ENCODE measurements around the gene DEFB131B.

DEFB131B gene

DNA sequence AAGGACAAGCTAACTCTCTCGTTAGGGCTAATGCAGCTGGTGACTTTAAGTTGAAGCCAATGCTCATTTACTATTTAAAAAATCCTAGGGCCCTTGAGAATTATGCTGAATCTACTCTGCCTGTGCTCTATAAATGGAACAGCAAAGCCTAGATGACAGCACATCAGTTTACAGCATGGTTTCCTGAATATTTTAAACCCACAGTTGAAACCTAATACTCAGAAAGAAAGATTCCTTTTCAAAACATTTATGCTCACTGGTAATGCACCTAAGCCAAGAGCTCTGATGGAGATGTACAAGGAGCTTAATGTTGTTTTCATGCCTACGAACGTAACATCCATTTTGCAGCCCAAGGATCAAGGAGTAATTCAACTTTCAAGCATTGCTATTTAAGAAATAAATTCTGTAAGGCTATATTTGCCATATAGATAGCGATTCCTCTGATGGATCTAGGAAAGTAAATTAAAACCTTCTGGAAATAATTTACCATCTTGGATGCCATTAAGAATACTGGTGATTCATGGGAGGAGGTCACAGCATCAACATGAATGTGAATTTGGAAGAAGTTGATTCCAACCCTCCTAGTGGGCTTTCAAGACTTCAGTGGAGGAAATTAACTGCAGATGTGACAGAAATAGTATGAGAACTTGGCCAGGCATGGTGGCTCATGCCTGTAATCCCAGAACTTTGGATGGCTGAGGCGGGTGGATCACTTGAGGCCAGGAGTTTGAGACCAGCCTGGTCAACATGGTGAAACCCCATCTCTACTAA is 35.7 kb downstream of the DEFB131B start:
- Histone ChIP-seq H3K9me3 (ENCODE audit: control insufficient read depth in 1 of 2, low read length in 2 of 2) (no peaks in the 10 kb centered on the region), H3K27me3 (ENCODE audit: low read depth, low read length) (no peaks in the 10 kb centered on the region), H3K4me3 (ENCODE audit: low read depth in 1 of 2, low read length in 2 of 2) (no peak overlapping the region), H3K27ac (ENCODE audit: low read length) (no peak overlapping the region), H3K36me3 (ENCODE audit: control insufficient read depth in 1 of 2, insufficient read depth in 2 of 2, low read length in 2 of 2) (peaks cover 27 to 55% of the 10 kb centered on the region in 2 donors), H3K4me1 (ENCODE audit: control insufficient read depth in 1 of 2, insufficient read depth in 2 of 2, low read length in 2 of 2) (no peaks in the 10 kb centered on the region)

DNA sequence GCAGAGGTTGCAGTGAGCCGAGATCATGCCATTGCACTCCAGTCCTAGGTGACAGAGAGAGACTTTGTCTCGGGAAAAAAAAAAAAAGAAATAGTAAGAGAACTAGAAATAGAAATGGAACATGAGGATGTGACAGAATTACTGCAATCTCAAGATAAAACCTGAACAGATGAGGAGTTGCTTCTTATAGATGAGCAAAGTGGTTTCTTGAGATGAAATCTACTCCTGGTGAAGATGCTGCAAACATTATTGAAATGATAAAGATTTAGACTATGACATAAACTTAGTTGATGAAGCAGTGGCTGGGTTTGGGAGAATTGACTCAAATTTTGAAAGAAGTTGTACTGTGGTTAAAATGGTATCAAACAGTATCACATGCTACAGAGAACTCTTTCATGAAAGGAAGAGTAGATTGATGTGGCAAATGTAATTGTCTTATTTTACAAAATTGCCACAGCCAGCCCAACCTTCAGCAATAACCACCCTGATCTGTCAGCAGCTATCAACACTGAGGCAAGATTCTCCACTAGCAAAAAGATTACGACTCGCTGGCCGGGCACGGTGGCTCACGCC is 36.5 kb downstream of the DEFB131B start:
- H3K4me3 ChIP-seq (ENCODE audit: low read depth in 1 of 2, low read length in 2 of 2), result no peak overlapping the region

GRCh38 chr11:71917646-71918140 is 39.4 kb downstream of the DEFB131B start:
- H3K27me3 ChIP-seq (ENCODE audit: low read depth, low read length), result no peaks in the 10 kb centered on the region
- no peak overlapping the region for H3K27ac ChIP-seq (ENCODE audit: low read length)
- no peaks in the 10 kb centered on the region for H3K9me3 ChIP-seq (ENCODE audit: control insufficient read depth in 1 of 2, low read length in 2 of 2)
- H3K36me3 ChIP-seq (ENCODE audit: control insufficient read depth in 1 of 2, insufficient read depth in 2 of 2, low read length in 2 of 2), result peaks cover 27 to 55% of the 10 kb centered on the region in 2 donors
- no peak overlapping the region for H3K4me3 ChIP-seq (ENCODE audit: low read depth in 1 of 2, low read length in 2 of 2)
- H3K4me1 ChIP-seq (ENCODE audit: control insufficient read depth in 1 of 2, insufficient read depth in 2 of 2, low read length in 2 of 2), result no peaks in the 10 kb centered on the region

More for the DNA sequence above, 36.5 kb downstream of the DEFB131B start:
- no peaks in the 10 kb centered on the region for H3K4me1 ChIP-seq (ENCODE audit: control insufficient read depth in 1 of 2, insufficient read depth in 2 of 2, low read length in 2 of 2)
- H3K27me3 ChIP-seq (ENCODE audit: low read depth, low read length), result no peaks in the 10 kb centered on the region
- no peaks in the 10 kb centered on the region for H3K9me3 ChIP-seq (ENCODE audit: control insufficient read depth in 1 of 2, low read length in 2 of 2)
- H3K27ac ChIP-seq (ENCODE audit: low read length), result no peak overlapping the region
- peaks cover 27 to 55% of the 10 kb centered on the region in 2 donors for H3K36me3 ChIP-seq (ENCODE audit: control insufficient read depth in 1 of 2, insufficient read depth in 2 of 2, low read length in 2 of 2)

- Histone ChIP-seq H3K36me3 (ENCODE audit: control insufficient read depth in 1 of 2, insufficient read depth in 2 of 2, low read length in 2 of 2) (peaks cover 5 to 6% of the 10 kb centered on the region in 2 donors), H3K27ac (ENCODE audit: low read length) (peak within 1 kb of the TSS; percentile 99), H3K4me3 (ENCODE audit: low read depth in 1 of 2, low read length in 2 of 2) (peak within 1 kb of the TSS; percentile 99), H3K9me3 (ENCODE audit: control insufficient read depth in 1 of 2, low read length in 2 of 2) (no peaks in the 10 kb centered on the region), H3K27me3 (ENCODE audit: low read depth, low read length) (no peaks in the 10 kb centered on the region), H3K4me1 (ENCODE audit: control insufficient read depth in 1 of 2, insufficient read depth in 2 of 2, low read length in 2 of 2) (peaks cover 15 to 29% of the 10 kb centered on the region in 2 donors)
These were observed 49.8 kb downstream of the DEFB131B start, which contains the start of gene XNDC1N for GRCh38 chr11:71927820-71928736. Gene XNDC1N (minus strand): TSS chr11:71928594. CDS start chr11:71923353, 5,241 bp downstream.

DNA sequence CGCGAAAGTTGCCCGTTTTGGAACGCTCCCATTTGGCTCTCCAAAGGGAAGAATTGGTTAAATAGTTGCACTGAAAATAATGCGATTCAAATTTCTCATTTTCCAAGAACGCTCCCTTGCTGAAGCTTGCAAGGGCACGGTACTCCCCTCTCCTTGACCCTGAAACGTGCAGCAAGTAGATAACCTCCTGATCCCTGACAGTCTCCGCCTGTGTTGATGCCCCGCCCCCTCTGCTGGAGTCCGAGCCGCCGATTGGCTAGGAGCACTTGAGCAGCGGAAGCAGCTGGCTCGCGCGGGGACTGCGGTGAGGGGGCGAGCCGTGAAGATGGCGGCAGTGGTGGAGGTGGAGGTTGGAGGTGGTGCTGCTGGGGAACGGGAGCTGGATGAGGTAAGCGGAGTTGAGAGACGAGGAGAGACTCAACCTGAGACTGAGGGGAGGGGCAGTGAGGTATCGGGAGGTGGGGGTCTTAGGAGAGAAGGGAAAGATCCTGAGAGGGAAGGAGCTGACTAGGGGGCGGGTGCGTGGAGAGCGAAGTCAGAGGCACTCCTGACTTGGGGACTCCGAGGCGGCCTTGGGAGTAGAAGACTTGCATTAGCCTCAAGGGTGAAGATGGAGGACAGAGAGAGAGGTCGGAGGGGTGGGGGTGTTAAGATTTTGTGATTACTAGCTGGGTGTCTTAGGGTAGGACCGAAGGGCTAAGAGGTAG is 50.6 kb downstream of the DEFB131B start, which contains the start of gene RNF121:
Gene RNF121 (plus strand): TSS at position 310 of the 707 bp plus-strand sequence. CDS start 16 bp downstream, at position 326.
- Histone ChIP-seq H3K36me3 (ENCODE audit: control insufficient read depth in 1 of 2, insufficient read depth in 2 of 2, low read length in 2 of 2) (peaks cover 5 to 6% of the 10 kb centered on the region in 2 donors), H3K9me3 (ENCODE audit: control insufficient read depth in 1 of 2, low read length in 2 of 2) (no peaks in the 10 kb centered on the region), H3K27me3 (ENCODE audit: low read depth, low read length) (no peaks in the 10 kb centered on the region), H3K27ac (ENCODE audit: low read length) (peak within 1 kb of the TSS; percentile 99), H3K4me1 (ENCODE audit: control insufficient read depth in 1 of 2, insufficient read depth in 2 of 2, low read length in 2 of 2) (peaks cover 15 to 29% of the 10 kb centered on the region in 2 donors), H3K4me3 (ENCODE audit: low read depth in 1 of 2, low read length in 2 of 2) (peak within 1 kb of the TSS; percentile 99)

- H3K36me3 ChIP-seq (ENCODE audit: control insufficient read depth in 1 of 2, insufficient read depth in 2 of 2, low read length in 2 of 2), result peaks cover 5 to 6% of the 10 kb centered on the region in 2 donors
- peaks cover 15 to 29% of the 10 kb centered on the region in 2 donors for H3K4me1 ChIP-seq (ENCODE audit: control insufficient read depth in 1 of 2, insufficient read depth in 2 of 2, low read length in 2 of 2)
- H3K27ac ChIP-seq (ENCODE audit: low read length), result peak overlapping the region; percentile 99
- no peaks in the 10 kb centered on the region for H3K27me3 ChIP-seq (ENCODE audit: low read depth, low read length)
- H3K9me3 ChIP-seq (ENCODE audit: control insufficient read depth in 1 of 2, low read length in 2 of 2), result no peaks in the 10 kb centered on the region
- H3K4me3 ChIP-seq (ENCODE audit: low read depth in 1 of 2, low read length in 2 of 2), result peak overlapping the region; percentile 99
These were observed 51.2 kb downstream of the DEFB131B start for GRCh38 chr11:71929491-71929890.

- Histone ChIP-seq H3K27me3 (ENCODE audit: low read depth, low read length) (no peaks in the 10 kb centered on the region), H3K36me3 (ENCODE audit: control insufficient read depth in 1 of 2, insufficient read depth in 2 of 2, low read length in 2 of 2) (no peaks in the 10 kb centered on the region), H3K9me3 (ENCODE audit: control insufficient read depth in 1 of 2, low read length in 2 of 2) (no peaks in the 10 kb centered on the region), H3K27ac (ENCODE audit: low read length) (no peak overlapping the region), H3K4me3 (ENCODE audit: low read depth in 1 of 2, low read length in 2 of 2) (no peak overlapping the region), H3K4me1 (ENCODE audit: control insufficient read depth in 1 of 2, insufficient read depth in 2 of 2, low read length in 2 of 2) (peaks cover 15 to 29% of the 10 kb centered on the region in 2 donors)
These were observed 52.4 kb downstream of the DEFB131B start for GRCh38 chr11:71930556-71931244.

DNA sequence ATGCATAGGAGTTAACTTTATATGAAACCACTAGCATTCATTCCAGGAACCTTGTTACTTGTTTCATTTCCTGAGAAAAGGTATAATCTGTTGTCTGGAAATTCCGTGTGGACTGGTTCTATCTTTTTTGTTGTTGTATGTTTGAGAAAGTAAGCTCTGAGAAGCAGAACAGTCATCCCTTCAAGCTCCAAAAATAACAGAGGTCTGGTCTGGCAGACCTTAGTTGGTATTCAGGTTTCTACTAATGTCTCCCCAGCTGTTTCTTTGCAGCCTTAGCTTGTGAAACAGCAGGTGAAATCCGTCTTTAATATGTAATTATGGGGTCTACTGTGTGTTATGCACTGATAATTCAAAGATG is 53.0 kb downstream of the DEFB131B start:
- H3K9me3 ChIP-seq (ENCODE audit: control insufficient read depth in 1 of 2, low read length in 2 of 2), result no peaks in the 10 kb centered on the region
- no peak overlapping the region for H3K27ac ChIP-seq (ENCODE audit: low read length)
- H3K36me3 ChIP-seq (ENCODE audit: control insufficient read depth in 1 of 2, insufficient read depth in 2 of 2, low read length in 2 of 2), result no peaks in the 10 kb centered on the region
- no peaks in the 10 kb centered on the region for H3K27me3 ChIP-seq (ENCODE audit: low read depth, low read length)
- peaks cover 15 to 29% of the 10 kb centered on the region in 2 donors for H3K4me1 ChIP-seq (ENCODE audit: control insufficient read depth in 1 of 2, insufficient read depth in 2 of 2, low read length in 2 of 2)
- H3K4me3 ChIP-seq (ENCODE audit: low read depth in 1 of 2, low read length in 2 of 2), result no peak overlapping the region

DNA sequence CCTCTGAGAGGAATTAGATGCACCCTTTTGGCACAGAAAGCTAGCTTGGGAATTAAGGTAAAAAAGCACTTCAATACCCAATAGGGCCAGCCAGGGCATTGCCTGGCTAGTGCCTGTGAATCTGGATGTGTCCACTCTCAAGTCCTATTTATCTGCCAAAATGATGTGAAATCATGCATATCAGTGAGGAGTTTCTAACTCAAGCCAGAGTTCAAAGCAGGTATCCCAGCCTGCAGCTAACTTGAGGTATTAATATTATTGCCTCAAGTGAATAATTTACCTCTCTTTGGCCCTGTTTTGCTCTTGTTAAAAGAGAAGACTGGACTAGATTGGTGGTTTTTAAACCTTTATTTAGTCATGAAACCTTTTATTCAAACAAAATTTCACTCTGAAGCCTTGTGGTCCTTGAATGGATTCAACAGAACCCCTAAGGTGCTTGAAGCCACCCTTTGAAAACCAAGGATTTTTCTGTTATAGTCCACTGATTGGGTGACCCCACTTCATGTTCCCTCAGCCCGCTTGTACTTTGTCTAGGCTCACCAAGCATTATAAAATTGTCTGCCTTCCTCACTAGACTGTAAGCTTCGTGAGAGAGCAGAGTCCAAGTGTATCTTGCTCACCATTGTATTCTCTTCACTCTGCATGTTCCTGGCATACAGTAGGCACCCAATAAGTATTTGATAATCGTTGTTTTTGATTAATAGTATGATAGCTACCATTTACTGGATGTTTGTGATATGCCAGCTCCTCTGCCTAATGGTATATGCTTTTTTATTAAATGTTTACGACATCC is 55.1 kb downstream of the DEFB131B start:
- Histone ChIP-seq H3K4me1 (ENCODE audit: control insufficient read depth in 1 of 2, insufficient read depth in 2 of 2, low read length in 2 of 2) (peaks cover 13 to 26% of the 10 kb centered on the region in 2 donors), H3K27ac (ENCODE audit: low read length) (no peak overlapping the region)

More for the DNA sequence above, 55.1 kb downstream of the DEFB131B start:
- Histone ChIP-seq H3K4me3 (ENCODE audit: low read depth in 1 of 2, low read length in 2 of 2) (no peak overlapping the region), H3K9me3 (ENCODE audit: control insufficient read depth in 1 of 2, low read length in 2 of 2) (no peaks in the 10 kb centered on the region), H3K27me3 (ENCODE audit: low read depth, low read length) (no peaks in the 10 kb centered on the region), H3K36me3 (ENCODE audit: control insufficient read depth in 1 of 2, insufficient read depth in 2 of 2, low read length in 2 of 2) (no peaks in the 10 kb centered on the region)

Measured in muscle layer of duodenum (tissue), 2 donors.